Activated CD8-positive, alpha-beta memory T cell treated with anti-CD3 and anti-CD28 coated beads, Interleukin-2, amount 50 U/mL, for 1 hour (primary cell): ENCODE results near the gene YLPM1.

Experiments used
- DNase-seq: peaks from one replicate; pipeline ENCODE4 v3.0.0-alpha.2; 2020; ENCODE audit errors: extremely low read depth

The YLPM1 gene

GRCh38 chr14:74871819-74872218, 108.7 kb downstream of the YLPM1 start:
- no peak for DNase-seq

- DNase-seq: no peak
These were observed 112.1 kb downstream of the YLPM1 start for GRCh38 chr14:74875204-74875603.

- no peak for DNase-seq
These were observed 113.1 kb downstream of the YLPM1 start, which contains the start of gene PROX2 for GRCh38 chr14:74875941-74876913. Gene PROX2, minus strand, starts transcription at chr14:74876145. Its CDS starts 12,311 bp downstream, at chr14:74863834.

DNA sequence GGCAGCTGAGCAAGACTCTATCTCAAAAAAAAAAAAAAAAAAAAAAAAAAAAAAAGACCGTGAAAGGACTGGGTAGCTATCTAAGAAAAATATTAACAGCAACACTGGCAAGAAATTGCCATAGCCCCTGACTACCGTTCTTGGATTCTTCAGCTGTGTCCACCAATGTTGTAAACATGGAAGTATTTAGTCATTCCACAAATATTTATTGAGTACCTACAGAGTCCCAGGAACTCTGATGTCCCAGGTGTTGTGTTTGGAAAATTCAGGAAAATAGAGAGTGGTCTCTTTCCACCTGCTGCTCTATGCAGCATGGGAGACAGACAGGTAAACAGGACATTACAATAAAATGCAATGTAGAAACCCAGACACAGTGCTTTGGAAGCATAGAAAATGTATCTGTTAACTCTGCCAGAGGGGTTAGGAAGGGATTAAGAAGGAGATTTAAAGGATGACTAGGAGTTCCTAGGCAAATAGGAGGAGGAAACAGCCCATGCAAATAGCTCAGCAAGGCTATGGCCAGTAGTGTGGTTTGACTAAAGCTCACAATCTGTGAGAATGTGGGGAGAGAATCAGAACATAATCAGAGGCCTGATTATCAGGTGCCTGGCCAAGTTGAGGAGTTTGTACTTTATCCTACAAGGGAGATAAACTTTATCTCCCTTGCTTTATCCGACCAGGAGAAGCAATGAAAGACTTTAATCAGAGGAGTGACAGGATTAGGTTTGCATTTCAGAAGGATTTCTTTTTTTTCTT, 116.5 kb downstream of the YLPM1 start:
- DNase-seq: no peak

DNA sequence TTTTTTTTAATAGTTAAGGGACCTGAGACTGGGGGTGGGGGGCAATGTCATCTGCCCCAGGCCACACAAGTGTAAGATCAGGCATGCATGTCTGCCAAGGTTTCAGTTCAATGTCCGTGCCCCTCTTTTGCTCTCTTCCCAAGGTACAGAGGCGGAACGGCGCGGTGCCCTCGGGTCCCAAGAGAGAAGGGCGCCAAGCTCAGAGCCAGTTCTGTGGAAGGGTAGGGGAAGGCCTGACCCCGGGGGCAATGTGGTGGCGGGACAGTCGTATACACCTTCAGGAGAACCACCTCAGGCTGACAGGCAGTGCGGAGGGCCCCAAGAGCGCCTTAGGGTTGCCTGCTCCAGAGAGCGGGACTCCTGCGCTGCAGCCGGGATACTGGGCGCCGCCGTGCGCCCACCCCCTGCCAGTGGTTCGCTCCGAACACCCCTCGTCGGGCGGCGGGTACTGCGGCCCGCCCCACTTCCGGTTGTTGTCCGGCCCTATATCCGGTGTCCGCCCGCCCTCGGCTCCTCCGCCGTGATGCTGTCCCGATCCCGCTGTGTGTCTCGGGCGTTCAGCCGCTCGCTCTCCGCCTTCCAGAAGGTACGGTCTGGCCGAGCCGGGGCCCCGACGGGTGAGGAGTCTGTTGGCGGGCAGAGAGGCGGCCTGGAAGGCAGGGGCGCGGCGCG, 118.5 kb downstream of the YLPM1 start, which contains the start of gene DLST:
TSS of gene DLST (plus strand) at position 486 of the 672 bp plus-strand sequence. CDS start at position 524, 38 bp downstream.
- peak; percentile 53 for DNase-seq

- no peak for DNase-seq
These were observed 119.2 kb downstream of the YLPM1 start for GRCh38 chr14:74882103-74882920.
